WTC11 (cell line): Measurements from ENCODE around the gene PTPRT.
"Not testable (repeated sequence)": the region's sequence is repeated elsewhere in the genome, so short reads cannot be mapped to it uniquely, and the experiment has no call there.

ENCODE experiments used
- CDX4 ChIP-seq: fragments of 250-450 bp; sonication (Bioruptor Pico); IDR thresholded peaks from 2 replicates; pipeline ENCODE4 v1.9.0; 2021; ENCODE audit warnings: moderate library complexity, mild to moderate bottlenecking, inconsistent platforms, borderline replicate concordance
- CREB1 ChIP-seq: sonication (generic); formaldehyde crosslinking; IDR thresholded peaks from 2 replicates; pipeline ENCODE4 v1.8.0; 2023; ENCODE audit warnings: mild to moderate bottlenecking, missing genetic modification reagents
- E2F5 ChIP-seq: sonication (generic); formaldehyde crosslinking; IDR thresholded peaks from 2 replicates; pipeline ENCODE4 v1.8.1; 2022; ENCODE audit warnings: mild to moderate bottlenecking, moderate library complexity, missing genetic modification reagents
- EMX1 ChIP-seq: fragments of 250-450 bp; sonication (Bioruptor Pico); IDR thresholded peaks from 2 replicates; pipeline ENCODE4 v1.8.0; 2021; ENCODE audit warnings: mild to moderate bottlenecking
- ESRRA ChIP-seq: sonication (generic); formaldehyde crosslinking; IDR thresholded peaks from 2 replicates; pipeline ENCODE4 v1.8.1; 2022; ENCODE audit warnings: mild to moderate bottlenecking, missing genetic modification reagents, borderline replicate concordance
- FOXP1 ChIP-seq: sonication (generic); formaldehyde crosslinking; IDR thresholded peaks from 2 replicates; pipeline ENCODE4 v1.8.0; 2022; ENCODE audit warnings: missing genetic modification reagents, mild to moderate bottlenecking, moderate library complexity, borderline replicate concordance
- JUN ChIP-seq: sonication (generic); formaldehyde crosslinking; IDR thresholded peaks from 2 replicates; pipeline ENCODE4 v1.8.0; 2023; ENCODE audit warnings: mild to moderate bottlenecking, missing genetic modification reagents
- ZNF121 ChIP-seq: sonication (generic); formaldehyde crosslinking; IDR thresholded peaks from 2 replicates; pipeline ENCODE4 v1.8.0; 2023; ENCODE audit warnings: missing genetic modification reagents
- TF ChIP-seq, protein P1 (sequence below): fragments of 200-600 bp; IDR thresholded peaks from 2 replicates; pipeline ENCODE4 v1.8.0; 2022; ENCODE audit warnings: antibody characterized with exemption
- TF ChIP-seq, protein P2 (sequence below): sonication (generic); formaldehyde crosslinking; conservative IDR thresholded peaks from 2 replicates; pipeline ENCODE4 v1.8.1; 2022; ENCODE audit warnings: mild to moderate bottlenecking, missing genetic modification reagents
- TF ChIP-seq, protein P3 (sequence below): sonication (generic); formaldehyde crosslinking; IDR thresholded peaks from 2 replicates; pipeline ENCODE4 v1.8.0; 2022; ENCODE audit warnings: mild to moderate bottlenecking, missing genetic modification reagents
- TF ChIP-seq, protein P4 (sequence below): sonication (generic); formaldehyde crosslinking; IDR thresholded peaks from 2 replicates; pipeline ENCODE4 v1.8.1; 2023; ENCODE audit warnings: mild to moderate bottlenecking, moderate library complexity, missing genetic modification reagents
- TF ChIP-seq, protein P5 (sequence below): sonication (generic); formaldehyde crosslinking; IDR thresholded peaks from 2 replicates; pipeline ENCODE4 v1.8.1; 2023; ENCODE audit warnings: mild to moderate bottlenecking, missing genetic modification reagents

GRCh38 chr20:43164736-43165135, 25.0 kb downstream of the PTPRT start:
- not testable (repeated sequence) for TF ChIP-seq FOXP1; EMX1 (CRISPR knock-in tag); CREB1 (CRISPR knock-in tag); E2F5 (CRISPR knock-in tag); ESRRA; JUN (CRISPR knock-in tag); CDX4 (CRISPR knock-in tag); ZNF121 (CRISPR knock-in tag)
- TF ChIP-seq, protein P1, sequence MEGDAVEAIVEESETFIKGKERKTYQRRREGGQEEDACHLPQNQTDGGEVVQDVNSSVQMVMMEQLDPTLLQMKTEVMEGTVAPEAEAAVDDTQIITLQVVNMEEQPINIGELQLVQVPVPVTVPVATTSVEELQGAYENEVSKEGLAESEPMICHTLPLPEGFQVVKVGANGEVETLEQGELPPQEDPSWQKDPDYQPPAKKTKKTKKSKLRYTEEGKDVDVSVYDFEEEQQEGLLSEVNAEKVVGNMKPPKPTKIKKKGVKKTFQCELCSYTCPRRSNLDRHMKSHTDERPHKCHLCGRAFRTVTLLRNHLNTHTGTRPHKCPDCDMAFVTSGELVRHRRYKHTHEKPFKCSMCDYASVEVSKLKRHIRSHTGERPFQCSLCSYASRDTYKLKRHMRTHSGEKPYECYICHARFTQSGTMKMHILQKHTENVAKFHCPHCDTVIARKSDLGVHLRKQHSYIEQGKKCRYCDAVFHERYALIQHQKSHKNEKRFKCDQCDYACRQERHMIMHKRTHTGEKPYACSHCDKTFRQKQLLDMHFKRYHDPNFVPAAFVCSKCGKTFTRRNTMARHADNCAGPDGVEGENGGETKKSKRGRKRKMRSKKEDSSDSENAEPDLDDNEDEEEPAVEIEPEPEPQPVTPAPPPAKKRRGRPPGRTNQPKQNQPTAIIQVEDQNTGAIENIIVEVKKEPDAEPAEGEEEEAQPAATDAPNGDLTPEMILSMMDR = not testable (repeated sequence)
- TF ChIP-seq, protein P2, sequence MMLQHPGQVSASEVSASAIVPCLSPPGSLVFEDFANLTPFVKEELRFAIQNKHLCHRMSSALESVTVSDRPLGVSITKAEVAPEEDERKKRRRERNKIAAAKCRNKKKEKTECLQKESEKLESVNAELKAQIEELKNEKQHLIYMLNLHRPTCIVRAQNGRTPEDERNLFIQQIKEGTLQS (CRISPR knock-in tag) = not testable (repeated sequence)
- TF ChIP-seq, protein P3, sequence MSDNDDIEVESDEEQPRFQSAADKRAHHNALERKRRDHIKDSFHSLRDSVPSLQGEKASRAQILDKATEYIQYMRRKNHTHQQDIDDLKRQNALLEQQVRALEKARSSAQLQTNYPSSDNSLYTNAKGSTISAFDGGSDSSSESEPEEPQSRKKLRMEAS (CRISPR knock-in tag) = not testable (repeated sequence)
- TF ChIP-seq, protein P4, sequence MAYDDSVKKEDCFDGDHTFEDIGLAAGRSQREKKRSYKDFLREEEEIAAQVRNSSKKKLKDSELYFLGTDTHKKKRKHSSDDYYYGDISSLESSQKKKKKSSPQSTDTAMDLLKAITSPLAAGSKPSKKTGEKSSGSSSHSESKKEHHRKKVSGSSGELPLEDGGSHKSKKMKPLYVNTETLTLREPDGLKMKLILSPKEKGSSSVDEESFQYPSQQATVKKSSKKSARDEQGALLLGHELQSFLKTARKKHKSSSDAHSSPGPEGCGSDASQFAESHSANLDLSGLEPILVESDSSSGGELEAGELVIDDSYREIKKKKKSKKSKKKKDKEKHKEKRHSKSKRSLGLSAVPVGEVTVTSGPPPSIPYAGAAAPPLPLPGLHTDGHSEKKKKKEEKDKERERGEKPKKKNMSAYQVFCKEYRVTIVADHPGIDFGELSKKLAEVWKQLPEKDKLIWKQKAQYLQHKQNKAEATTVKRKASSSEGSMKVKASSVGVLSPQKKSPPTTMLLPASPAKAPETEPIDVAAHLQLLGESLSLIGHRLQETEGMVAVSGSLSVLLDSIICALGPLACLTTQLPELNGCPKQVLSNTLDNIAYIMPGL (CRISPR knock-in tag) = not testable (repeated sequence)
- TF ChIP-seq, protein P5, sequence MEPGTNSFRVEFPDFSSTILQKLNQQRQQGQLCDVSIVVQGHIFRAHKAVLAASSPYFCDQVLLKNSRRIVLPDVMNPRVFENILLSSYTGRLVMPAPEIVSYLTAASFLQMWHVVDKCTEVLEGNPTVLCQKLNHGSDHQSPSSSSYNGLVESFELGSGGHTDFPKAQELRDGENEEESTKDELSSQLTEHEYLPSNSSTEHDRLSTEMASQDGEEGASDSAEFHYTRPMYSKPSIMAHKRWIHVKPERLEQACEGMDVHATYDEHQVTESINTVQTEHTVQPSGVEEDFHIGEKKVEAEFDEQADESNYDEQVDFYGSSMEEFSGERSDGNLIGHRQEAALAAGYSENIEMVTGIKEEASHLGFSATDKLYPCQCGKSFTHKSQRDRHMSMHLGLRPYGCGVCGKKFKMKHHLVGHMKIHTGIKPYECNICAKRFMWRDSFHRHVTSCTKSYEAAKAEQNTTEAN = not testable (repeated sequence)
